ENCODE data around the gene RBFOX1.

RBFOX1 gene

DNA sequence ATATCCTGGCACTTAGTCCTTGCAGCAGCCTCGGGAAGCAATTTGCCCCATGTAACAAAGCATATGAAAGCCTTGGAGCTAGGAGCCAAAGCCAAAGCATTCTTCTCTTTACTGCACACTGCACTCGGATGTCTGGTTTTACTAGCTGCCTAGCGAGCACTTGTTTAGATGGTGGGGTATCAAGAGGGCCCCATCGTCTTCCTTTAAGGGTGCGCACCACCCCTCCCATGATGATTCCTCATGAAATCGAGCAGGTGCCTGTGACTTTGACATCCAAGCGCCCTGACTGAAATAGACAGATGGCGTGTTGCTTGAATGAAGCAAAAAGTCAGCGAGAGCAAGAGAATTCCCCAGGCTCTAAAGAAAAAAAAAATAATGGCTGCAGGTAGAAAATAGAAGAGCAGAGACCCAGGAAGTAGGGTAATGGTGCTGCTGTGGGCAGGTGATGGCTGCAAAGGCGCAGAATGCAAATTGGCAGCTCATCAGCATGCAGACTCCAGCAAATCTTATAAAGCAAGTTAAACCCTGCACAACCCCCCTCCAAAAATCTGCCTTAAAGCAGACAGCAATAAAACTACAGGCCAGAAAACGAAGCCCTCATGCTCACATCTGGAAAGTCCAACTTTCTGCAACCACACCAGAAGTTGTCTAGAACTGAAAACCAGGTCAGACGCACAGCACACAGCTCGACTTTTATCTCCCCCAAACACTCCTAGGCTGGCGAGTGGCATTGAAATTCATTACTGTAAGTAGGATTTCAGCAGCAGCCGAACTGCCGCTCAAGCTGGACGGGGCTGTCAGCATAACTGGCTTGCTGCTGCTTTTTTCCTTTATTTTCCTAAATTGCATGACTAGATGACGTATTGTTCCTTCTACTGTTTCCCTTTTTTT is 384.3 kb downstream of the RBFOX1 start:
- DNase-seq, result no peak

DNA sequence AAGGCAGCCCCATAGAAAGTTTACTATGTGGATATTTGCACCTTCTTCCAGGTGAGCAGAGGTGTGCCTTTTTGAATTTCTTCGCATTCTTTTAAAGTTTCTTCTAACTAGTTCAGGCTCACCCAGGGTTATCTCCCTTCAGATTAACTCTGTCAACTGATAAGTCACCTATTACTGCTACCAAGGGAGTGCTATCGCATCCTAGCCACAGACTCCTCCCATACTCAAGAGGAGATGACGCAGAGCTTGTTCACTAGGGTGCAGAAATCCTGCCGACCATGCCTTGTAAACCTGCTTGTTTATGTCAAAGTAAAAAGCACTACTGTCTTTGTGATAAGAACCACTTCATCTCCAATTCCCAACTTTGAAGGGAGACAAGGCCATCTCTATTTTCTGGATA is 390.1 kb downstream of the RBFOX1 start:
- DNase-seq, result no peak

DNA sequence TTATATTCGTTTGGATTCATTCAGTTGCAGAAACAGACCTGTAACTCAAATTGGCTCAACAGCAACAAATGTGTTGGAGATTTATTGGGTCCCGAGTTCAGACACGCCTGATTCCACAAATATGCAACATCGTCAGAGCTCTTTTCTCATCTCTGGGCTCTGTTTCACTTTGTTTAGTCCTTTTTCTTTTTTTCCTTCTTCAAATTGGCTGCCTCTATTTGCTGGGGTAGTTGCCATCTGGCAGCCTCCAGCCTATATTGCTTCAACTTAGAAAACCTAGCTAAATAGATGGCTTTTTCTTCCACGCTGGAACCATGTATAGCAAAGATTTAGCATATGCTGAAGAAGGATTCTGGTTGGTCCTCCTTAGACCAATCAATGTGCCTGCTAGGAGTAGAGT is 398.5 kb downstream of the RBFOX1 start:
- no peak for DNase-seq

DNA sequence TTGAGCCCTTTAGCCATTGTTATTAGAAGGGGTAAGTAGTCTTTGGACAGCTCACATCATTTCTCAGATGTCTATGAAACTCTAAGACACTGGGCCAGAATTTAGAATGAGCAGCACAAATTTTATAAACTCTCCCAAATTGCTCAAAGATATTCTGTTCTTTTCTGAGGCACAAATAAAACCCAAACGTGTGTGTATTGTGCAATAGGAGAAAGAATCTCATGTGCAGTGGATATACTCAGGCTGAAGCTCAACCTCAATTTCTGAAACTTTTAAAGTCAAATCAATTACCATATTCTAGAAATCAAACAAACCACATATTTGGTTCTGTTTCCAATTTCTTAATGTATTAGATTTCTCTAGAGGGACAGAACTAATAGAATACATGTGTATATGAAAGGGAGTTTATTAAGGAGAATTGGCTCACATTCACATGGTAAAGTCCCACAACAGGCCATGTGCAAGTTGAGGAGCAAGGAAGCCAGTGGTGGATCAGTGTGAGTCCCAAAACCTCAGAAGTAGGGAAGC is 403.6 kb downstream of the RBFOX1 start:
- no peak for DNase-seq

DNA sequence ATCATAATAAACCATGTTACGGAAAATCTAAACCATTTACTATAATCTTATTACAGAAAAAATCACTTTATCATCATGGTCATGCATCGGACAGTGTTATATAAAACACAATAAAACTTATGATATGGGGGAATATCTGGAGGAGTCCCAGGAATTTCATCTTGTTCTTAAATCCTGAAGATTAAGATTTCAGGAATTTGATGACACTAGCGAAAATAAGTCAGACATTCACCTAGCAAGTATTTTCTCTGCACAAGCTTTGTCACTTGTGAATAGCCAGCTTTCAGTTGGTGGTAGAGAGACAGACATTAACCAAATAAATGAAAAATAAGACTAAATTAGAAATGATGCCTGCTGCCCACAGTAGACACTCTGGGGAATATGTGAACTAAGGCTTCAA is 410.0 kb downstream of the RBFOX1 start:
- no peak for DNase-seq

DNA sequence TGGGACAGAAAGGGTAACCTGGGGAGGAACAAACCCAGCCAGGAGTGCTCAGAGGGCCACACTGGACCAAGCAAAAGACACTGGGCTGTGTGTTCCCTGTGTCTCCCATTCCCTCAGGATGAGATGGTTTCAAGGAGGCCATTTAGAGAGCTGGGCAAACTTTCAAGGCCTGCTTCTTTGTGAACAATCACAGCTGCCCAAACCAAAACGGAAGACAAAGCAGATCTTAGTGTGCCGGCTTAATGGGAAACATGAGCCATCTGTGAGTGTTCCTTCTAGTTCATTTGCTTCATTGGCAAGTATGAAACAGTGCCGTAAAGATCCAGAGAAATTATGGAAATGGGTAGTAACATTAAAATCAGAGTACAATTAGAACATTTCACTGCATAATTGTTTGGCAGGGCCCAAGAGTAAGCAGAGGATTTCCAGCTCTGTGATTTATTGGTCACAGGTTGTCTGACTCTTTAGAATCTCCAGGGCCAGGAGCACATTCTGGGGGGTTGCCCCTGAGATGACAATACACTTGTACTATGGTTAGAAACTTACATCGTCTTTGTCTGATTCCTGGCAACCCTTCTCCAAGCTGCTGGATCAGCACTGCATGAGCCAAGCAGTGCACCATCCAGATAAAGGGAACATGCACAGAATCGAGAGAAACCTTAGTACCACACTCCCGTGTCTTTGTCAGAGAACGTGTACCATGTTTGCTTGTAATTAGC is 412.1 kb downstream of the RBFOX1 start:
- no peak for DNase-seq

DNA sequence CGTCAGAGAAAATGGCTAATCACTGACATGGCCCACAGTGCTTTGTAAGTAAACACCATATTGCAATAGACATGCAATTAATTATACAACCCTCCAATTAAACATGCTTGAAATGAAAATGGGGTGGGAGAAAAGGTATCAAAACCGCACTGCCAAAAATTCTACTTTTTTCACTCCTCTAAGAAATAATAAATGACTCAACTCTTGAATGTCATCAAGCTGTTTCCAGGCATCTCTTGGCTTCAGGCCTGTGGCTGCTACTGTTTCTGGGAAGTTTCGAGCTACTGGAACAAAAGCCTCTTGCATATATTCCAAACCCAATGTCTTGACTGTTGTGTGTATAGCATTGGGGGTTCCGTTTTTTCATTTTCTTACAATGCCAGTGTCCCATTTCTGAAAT is 412.6 kb downstream of the RBFOX1 start:
- no peak for DNase-seq

DNA sequence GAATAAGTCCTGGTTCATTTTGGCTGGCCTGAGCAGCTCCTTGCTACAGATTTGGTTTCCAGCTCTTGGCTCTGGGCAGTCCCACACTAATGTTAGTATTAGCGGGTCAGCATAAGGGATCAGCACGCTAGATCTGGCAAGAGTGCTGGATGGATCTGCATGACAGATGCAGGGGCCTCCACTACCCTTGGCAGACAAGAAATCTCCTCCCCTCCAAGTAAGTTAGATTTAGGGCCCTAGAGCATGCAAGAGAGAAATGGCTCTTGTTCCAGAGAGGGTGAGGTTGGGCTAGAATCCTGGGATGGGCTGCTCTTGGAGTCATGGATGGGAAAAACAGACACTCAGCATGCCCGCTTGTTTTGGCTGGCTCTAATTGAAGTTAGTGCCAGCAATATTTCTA is 414.3 kb downstream of the RBFOX1 start:
- DNase-seq, result no peak

DNA sequence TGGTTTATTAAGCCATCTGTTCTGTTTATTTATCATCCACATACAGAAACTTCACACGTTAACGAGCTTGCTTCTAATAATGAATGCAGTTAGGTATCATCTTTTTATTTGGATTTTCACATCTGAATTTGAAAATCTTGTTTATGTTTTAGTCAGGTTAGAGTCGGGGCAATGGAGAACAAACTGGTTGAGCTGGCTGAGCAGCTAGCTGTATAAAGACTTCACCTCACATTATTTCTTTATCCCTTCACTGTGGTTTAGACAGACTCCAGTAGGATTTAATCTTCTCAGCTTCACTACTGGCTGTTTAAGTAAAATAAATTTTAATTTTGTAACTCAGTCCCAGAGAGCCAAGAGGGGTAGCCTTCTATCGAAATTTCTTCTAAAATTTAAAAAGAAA is 415.9 kb downstream of the RBFOX1 start:
- DNase-seq, result no peak

DNA sequence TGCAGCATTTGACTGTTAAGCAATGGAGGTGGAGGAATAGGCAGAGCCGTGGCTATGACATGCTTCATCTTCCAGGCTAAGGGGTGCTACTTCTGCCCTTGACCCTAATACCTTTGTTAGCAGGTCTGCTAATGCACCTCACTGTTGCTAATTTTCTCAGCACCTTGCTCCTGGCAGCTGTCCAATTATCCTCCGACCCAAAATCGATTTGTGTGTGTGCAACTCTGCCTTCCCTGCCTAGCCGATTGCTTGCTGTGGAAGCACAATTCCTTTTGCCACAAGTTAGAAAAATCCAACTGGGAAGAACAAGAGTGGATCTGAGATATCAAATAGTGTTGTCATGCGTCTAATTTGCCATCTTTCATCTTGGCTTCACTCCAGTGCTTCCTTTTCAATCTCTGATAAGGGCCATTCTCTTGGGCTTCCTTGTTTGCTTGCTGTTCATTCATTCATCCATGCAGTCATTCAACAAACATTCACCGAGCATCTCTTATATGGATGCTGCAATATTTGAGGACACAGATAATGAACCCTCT is 422.8 kb downstream of the RBFOX1 start:
- no peak for DNase-seq
